Measurements from ENCODE around the gene KLHL6. TPM values are rescaled to one million over a fixed set of nuclear protein-coding genes. Genes with fewer than 3 reads are reported as not detected.

The KLHL6 gene
- polyA plus RNA-seq, 1 experiment: not detected

DNA sequence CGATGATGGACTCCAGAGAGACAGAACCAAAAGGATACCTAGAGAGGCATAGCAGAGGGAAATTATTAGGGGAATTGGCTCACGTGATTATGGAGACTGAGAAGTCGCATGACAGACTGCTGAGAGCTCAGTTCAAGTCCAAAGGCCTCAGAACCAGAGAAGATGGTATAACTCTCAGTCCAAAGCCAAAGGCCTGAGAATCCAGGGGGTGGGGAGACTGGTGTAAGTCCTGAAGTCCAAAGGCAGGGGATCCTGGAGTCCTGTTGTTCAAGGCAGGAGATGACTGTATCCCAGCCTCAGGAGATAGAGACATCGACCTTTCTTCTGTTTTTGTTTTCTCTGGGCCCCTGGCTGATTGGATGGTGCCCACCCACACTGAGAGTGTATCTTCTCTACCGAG lies 1.2 kb upstream of the KLHL6 start:
- TF ChIP-seq, protein P1, sequence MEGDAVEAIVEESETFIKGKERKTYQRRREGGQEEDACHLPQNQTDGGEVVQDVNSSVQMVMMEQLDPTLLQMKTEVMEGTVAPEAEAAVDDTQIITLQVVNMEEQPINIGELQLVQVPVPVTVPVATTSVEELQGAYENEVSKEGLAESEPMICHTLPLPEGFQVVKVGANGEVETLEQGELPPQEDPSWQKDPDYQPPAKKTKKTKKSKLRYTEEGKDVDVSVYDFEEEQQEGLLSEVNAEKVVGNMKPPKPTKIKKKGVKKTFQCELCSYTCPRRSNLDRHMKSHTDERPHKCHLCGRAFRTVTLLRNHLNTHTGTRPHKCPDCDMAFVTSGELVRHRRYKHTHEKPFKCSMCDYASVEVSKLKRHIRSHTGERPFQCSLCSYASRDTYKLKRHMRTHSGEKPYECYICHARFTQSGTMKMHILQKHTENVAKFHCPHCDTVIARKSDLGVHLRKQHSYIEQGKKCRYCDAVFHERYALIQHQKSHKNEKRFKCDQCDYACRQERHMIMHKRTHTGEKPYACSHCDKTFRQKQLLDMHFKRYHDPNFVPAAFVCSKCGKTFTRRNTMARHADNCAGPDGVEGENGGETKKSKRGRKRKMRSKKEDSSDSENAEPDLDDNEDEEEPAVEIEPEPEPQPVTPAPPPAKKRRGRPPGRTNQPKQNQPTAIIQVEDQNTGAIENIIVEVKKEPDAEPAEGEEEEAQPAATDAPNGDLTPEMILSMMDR (IDR thresholded peaks at IDR 0.05; ENCODE audit: low read depth, low read length): no peak
- ChIA-PET CTCF (no interaction called here), POLR2A (no interaction called here)
- Histone ChIP-seq H3K9me3 (ENCODE audit: control insufficient read depth, insufficient read depth, low read length) (no peaks in the 10 kb centered on the region), H3K27ac (ENCODE audit: low read depth, low read length) (no peak overlapping the region), H3K4me3 (ENCODE audit: low read depth, low read length) (no peak overlapping the region), H3K27me3 (ENCODE audit: control insufficient read depth, insufficient read depth, low read length) (peaks cover 2% of the 10 kb centered on the region)
- DNase-seq (ENCODE audit: low read depth, low spot score): no peak

DNA sequence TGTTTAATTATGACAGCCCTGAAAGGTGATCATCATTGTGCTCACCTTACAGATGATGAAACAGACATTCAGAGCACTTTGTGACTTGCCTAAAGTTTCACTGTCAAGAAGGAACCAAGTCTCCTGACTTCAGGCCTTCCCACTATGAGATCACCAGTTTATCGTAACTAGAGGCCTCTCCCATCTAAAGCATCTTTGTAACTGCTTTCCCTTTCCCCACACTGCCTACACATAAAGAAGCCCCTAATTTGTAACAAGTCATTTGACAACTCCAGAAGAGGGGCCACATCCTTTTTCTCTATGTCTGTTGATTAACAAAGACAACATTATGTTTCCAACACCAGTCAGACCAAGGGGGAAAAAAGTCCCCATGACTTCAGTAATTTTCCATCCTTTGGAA lies 1.1 kb downstream of the KLHL6 start:
- ChIA-PET POLR2A (no interaction called here), CTCF (no interaction called here)
- TF ChIP-seq, protein P1 (IDR thresholded peaks at IDR 0.05; ENCODE audit: low read depth, low read length): no peak
- Histone ChIP-seq H3K9me3 (ENCODE audit: control insufficient read depth, insufficient read depth, low read length) (no peaks in the 10 kb centered on the region), H3K27me3 (ENCODE audit: control insufficient read depth, insufficient read depth, low read length) (no peaks in the 10 kb centered on the region), H3K27ac (ENCODE audit: low read depth, low read length) (no peak overlapping the region), H3K4me3 (ENCODE audit: low read depth, low read length) (no peak overlapping the region)
- DNase-seq (ENCODE audit: low read depth, low spot score): no peak

DNA sequence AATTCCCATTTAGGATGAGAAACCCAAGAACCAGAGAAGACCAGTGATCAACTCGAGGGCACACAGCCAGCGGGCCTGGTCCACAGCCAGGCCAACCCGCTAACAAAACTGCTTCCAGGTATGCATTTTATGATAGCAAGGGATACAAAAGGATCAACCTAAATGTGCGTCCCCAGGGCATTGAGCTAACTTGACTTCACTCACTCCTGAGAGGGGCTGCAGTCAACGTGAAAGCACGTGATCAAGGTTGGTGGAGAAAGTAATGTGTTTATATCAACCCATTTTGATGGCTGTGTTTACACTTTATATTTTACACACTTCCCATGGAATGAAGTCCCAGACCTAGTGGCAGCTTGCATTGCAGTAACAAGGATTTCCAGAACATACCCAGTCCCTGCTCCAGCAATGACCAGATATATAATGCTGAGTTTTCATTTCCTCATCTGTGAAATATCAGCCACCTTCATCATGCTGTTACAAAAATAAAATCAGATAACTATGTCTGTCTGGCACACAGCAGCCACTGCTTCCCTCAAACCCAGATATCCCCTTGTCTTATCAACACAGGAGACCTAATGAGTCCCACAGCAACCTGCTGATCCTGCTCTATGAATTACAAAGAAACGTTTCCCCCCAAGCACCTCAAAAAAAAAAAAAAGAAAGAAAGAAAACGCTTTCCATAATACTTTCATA lies 2.0 kb downstream of the KLHL6 start:
- H3K27me3 ChIP-seq (ENCODE audit: control insufficient read depth, insufficient read depth, low read length): no peaks in the 10 kb centered on the region
- no peak for DNase-seq (ENCODE audit: low read depth, low spot score)
- no peaks in the 10 kb centered on the region for H3K9me3 ChIP-seq (ENCODE audit: control insufficient read depth, insufficient read depth, low read length)
- POLR2A ChIA-PET: no interaction called here
- CTCF ChIA-PET: no interaction called here
- H3K4me3 ChIP-seq (ENCODE audit: low read depth, low read length): no peak overlapping the region
- no peak overlapping the region for H3K27ac ChIP-seq (ENCODE audit: low read depth, low read length)
- TF ChIP-seq, protein P1 (IDR thresholded peaks at IDR 0.05; ENCODE audit: low read depth, low read length): no peak

DNA sequence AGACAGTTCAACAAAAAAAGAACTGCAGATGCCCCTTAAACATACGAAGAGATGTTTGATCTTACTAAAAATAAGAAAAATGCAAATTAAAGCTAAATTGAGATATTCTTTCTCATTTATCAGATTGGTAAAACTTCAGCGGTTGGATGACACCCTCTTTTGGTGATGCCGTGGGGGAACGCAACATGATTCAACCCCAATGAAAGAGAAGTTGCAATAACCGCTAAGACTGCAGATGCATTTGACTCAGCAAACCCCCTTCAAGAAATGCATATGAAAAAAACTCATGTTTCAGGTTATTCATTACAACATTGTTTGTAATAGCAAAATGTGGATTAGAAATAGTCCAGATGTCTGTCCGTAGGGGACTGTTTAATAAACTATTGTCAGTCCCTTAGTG lies 3.6 kb downstream of the KLHL6 start:
- TF ChIP-seq, protein P1 (IDR thresholded peaks at IDR 0.05; ENCODE audit: low read depth, low read length): no peak
- ChIA-PET CTCF (no interaction called here), POLR2A (no interaction called here)
- no peak overlapping the region for H3K27ac ChIP-seq (ENCODE audit: low read depth, low read length)
- H3K4me3 ChIP-seq (ENCODE audit: low read depth, low read length): no peak overlapping the region
- no peak for DNase-seq (ENCODE audit: low read depth, low spot score)
- no peaks in the 10 kb centered on the region for H3K27me3 ChIP-seq (ENCODE audit: control insufficient read depth, insufficient read depth, low read length)
- no peaks in the 10 kb centered on the region for H3K9me3 ChIP-seq (ENCODE audit: control insufficient read depth, insufficient read depth, low read length)

DNA sequence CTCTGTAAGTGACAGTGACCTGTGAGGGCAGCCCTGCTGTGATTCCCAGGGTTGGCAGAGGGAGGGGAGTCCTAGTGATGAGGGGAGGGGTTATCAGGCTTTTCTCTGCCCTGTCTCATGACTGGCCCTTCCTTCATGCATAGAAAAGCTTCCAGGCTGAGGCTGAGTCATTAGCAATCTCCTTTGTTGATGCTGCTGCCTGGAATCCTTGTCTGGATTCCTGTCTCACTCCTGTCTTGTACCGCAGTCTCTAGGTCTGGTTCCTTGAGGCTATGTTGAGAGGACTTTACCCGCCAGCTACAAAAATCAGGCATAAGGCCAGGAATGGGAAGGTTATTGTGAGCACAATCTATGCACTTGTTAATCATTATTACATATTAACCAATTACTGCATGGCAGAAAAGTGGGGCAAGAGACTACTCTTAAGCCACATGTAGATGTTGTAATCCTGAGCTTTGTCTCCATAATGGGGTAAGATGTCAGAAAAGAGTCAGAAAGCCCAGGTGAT lies 7.2 kb downstream of the KLHL6 start:
- Histone ChIP-seq H3K27ac (ENCODE audit: low read depth, low read length) (no peak overlapping the region), H3K27me3 (ENCODE audit: control insufficient read depth, insufficient read depth, low read length) (no peaks in the 10 kb centered on the region), H3K4me3 (ENCODE audit: low read depth, low read length) (no peak overlapping the region), H3K9me3 (ENCODE audit: control insufficient read depth, insufficient read depth, low read length) (no peaks in the 10 kb centered on the region)
- DNase-seq (ENCODE audit: low read depth, low spot score): peak; percentile 7
- CTCF ChIA-PET: no interaction called here
- TF ChIP-seq, protein P1 (IDR thresholded peaks at IDR 0.05; ENCODE audit: low read depth, low read length): no peak
- POLR2A ChIA-PET: no interaction called here
